ENCODE data around the gene MARF1.

MARF1 gene

DNA sequence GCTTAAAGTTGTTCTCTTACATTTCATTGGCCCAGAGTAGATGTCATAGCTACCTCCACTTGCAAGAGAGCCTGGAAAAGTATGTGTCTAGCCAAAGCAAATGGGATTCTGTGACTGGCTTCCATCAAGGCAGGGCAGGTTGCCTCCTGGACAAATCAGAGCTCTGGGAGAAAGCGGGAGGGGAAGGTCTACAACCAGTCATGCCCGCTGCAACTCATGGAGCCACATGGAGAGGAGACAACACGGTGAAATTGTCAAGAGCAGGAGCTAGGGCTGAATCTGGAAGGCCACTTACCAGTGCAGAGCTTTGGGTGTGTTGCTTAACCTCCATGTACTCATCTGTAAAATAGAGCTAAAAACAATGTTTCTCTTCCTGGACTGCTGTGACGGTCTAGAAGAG lies 83.8 kb downstream of the MARF1 start:
- Histone ChIP-seq H3K18ac (ENCODE audit: low read length) (no peak overlapping the region), H2AFZ (ENCODE audit: insufficient read depth, low read length, poor library complexity) (no peak overlapping the region), H3K4ac (ENCODE audit: low read depth, low read length) (no peak overlapping the region), H3K79me1 (ENCODE audit: low read length) (no peaks in the 10 kb centered on the region), H3K27ac (ENCODE audit: low read depth, low read length) (no peak overlapping the region), H2BK12ac (ENCODE audit: low read length) (no peak overlapping the region), H3K9ac (ENCODE audit: low read length) (no peak overlapping the region), H2BK120ac (ENCODE audit: insufficient read depth, low read length, poor library complexity) (no peak overlapping the region), H2AK5ac (ENCODE audit: low read length) (no peak overlapping the region), H2BK5ac (ENCODE audit: low read depth, low read length, poor library complexity) (no peak overlapping the region), H4K91ac (ENCODE audit: low read depth, low read length) (no peak overlapping the region), H3K14ac (ENCODE audit: low read length) (no peak overlapping the region), H4K12ac (ENCODE audit: low read depth, low read length) (no peak overlapping the region), H3K4me1 (ENCODE audit: control insufficient read depth in 1 of 2, insufficient read depth in 2 of 2, low read length in 2 of 2) (no peaks in the 10 kb centered on the region), H3K23ac (ENCODE audit: low read length) (peak overlapping the region; percentile 64), H3K27me3 (ENCODE audit: insufficient read depth, low read length) (no peaks in the 10 kb centered on the region), H3K79me2 (ENCODE audit: control insufficient read depth, insufficient read depth, low read length, poor library complexity) (no peaks in the 10 kb centered on the region), H4K8ac (ENCODE audit: low read depth, low read length) (no peak overlapping the region), H3K4me3 (ENCODE audit: low read depth, low read length) (no peak overlapping the region), H3K9me3 (ENCODE audit: insufficient read depth, low read depth, low read length) (peaks cover 5% of the 10 kb centered on the region), H3K36me3 (ENCODE audit: control insufficient read depth in 1 of 2, insufficient read depth in 2 of 2, low read length in 2 of 2) (no peaks in the 10 kb centered on the region), H3K4me2 (ENCODE audit: low read length) (no peak overlapping the region)
- no peak for DNase-seq
- WGBS (ENCODE audit: extremely low coverage, insufficient coverage, insufficient read length): no CpG with 5 or more reads among the region's 4 CpGs

DNA sequence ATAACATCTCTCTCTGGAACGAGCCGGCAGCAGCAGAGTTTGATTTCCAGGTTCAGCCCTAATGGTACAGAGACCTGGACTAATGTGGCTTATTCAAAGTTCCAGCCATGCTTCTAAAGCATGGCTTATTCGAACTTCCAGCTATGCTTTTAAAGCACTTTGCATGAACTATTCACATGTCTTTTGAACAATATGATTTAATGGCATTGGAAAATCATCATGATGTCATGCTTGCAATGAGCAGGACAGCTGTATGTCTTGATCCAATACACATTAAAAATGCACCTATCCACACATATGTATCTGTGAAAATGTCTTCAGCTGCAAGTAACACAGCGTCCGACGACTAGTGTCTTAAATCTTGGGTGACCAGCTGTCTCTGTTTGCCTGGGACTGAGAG lies 85.7 kb downstream of the MARF1 start:
- Histone ChIP-seq H3K23ac (ENCODE audit: low read length) (no peak overlapping the region), H2BK5ac (ENCODE audit: low read depth, low read length, poor library complexity) (no peak overlapping the region), H3K9me3 (ENCODE audit: insufficient read depth, low read depth, low read length) (peaks cover 5% of the 10 kb centered on the region), H3K79me2 (ENCODE audit: control insufficient read depth, insufficient read depth, low read length, poor library complexity) (no peaks in the 10 kb centered on the region), H3K79me1 (ENCODE audit: low read length) (no peaks in the 10 kb centered on the region), H3K14ac (ENCODE audit: low read length) (no peak overlapping the region), H2BK120ac (ENCODE audit: insufficient read depth, low read length, poor library complexity) (no peak overlapping the region), H2AK5ac (ENCODE audit: low read length) (no peak overlapping the region), H3K27me3 (ENCODE audit: insufficient read depth, low read length) (no peaks in the 10 kb centered on the region), H3K4me1 (ENCODE audit: control insufficient read depth in 1 of 2, insufficient read depth in 2 of 2, low read length in 2 of 2) (no peaks in the 10 kb centered on the region), H3K18ac (ENCODE audit: low read length) (no peak overlapping the region), H4K12ac (ENCODE audit: low read depth, low read length) (no peak overlapping the region), H3K36me3 (ENCODE audit: control insufficient read depth in 1 of 2, insufficient read depth in 2 of 2, low read length in 2 of 2) (no peaks in the 10 kb centered on the region), H4K8ac (ENCODE audit: low read depth, low read length) (no peak overlapping the region), H4K91ac (ENCODE audit: low read depth, low read length) (no peak overlapping the region), H2AFZ (ENCODE audit: insufficient read depth, low read length, poor library complexity) (no peak overlapping the region), H2BK12ac (ENCODE audit: low read length) (no peak overlapping the region), H3K4ac (ENCODE audit: low read depth, low read length) (no peak overlapping the region), H3K9ac (ENCODE audit: low read length) (no peak overlapping the region), H3K4me2 (ENCODE audit: low read length) (no peak overlapping the region), H3K27ac (ENCODE audit: low read depth, low read length) (no peak overlapping the region), H3K4me3 (ENCODE audit: low read depth, low read length) (no peak overlapping the region)
- WGBS (ENCODE audit: extremely low coverage, insufficient coverage, insufficient read length): no CpG with 5 or more reads among the region's 6 CpGs
- no peak for DNase-seq

DNA sequence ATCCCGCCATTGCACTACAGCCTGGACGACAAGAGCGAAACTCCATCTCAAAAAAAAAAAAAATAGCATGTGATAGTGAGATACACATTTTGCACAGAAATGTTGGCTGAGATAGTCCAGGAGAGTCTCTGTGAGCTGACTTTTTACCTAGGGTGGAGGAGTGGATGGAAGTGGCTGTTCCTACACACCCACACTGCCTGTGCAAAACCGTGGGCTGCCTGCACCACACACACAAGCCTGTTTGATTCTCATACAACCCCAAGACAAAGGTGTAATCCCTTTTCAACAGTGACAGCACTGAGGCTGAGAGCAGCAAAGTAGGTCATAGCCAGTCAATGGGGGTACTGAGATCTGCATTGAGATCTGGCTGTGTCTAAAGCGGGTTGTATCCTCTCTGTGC lies 86.8 kb downstream of the MARF1 start:
- Histone ChIP-seq H4K12ac (ENCODE audit: low read depth, low read length) (no peak overlapping the region), H3K79me2 (ENCODE audit: control insufficient read depth, insufficient read depth, low read length, poor library complexity) (no peaks in the 10 kb centered on the region), H3K4ac (ENCODE audit: low read depth, low read length) (no peak overlapping the region), H3K9ac (ENCODE audit: low read length) (no peak overlapping the region), H2AK5ac (ENCODE audit: low read length) (no peak overlapping the region), H3K23ac (ENCODE audit: low read length) (no peak overlapping the region), H3K4me3 (ENCODE audit: low read depth, low read length) (no peak overlapping the region), H3K79me1 (ENCODE audit: low read length) (no peaks in the 10 kb centered on the region), H2BK120ac (ENCODE audit: insufficient read depth, low read length, poor library complexity) (no peak overlapping the region), H3K27me3 (ENCODE audit: insufficient read depth, low read length) (no peaks in the 10 kb centered on the region), H3K4me2 (ENCODE audit: low read length) (no peak overlapping the region), H3K4me1 (ENCODE audit: control insufficient read depth in 1 of 2, insufficient read depth in 2 of 2, low read length in 2 of 2) (no peaks in the 10 kb centered on the region), H3K14ac (ENCODE audit: low read length) (no peak overlapping the region), H4K8ac (ENCODE audit: low read depth, low read length) (no peak overlapping the region), H4K91ac (ENCODE audit: low read depth, low read length) (no peak overlapping the region), H3K9me3 (ENCODE audit: insufficient read depth, low read depth, low read length) (peaks cover 5% of the 10 kb centered on the region), H3K36me3 (ENCODE audit: control insufficient read depth in 1 of 2, insufficient read depth in 2 of 2, low read length in 2 of 2) (no peaks in the 10 kb centered on the region), H3K27ac (ENCODE audit: low read depth, low read length) (no peak overlapping the region), H2BK5ac (ENCODE audit: low read depth, low read length, poor library complexity) (no peak overlapping the region), H3K18ac (ENCODE audit: low read length) (no peak overlapping the region), H2BK12ac (ENCODE audit: low read length) (no peak overlapping the region), H2AFZ (ENCODE audit: insufficient read depth, low read length, poor library complexity) (no peak overlapping the region)
- no CpG with 5 or more reads among the region's 5 CpGs for whole genome bisulfite sequencing (ENCODE audit: extremely low coverage, insufficient coverage, insufficient read length)
- DNase-seq: no peak

GRCh38 chr16:15553313-15554088 lies 89.5 kb downstream of the MARF1 start:
- Histone ChIP-seq H3K4me2 (ENCODE audit: low read length) (no peak overlapping the region), H4K91ac (ENCODE audit: low read depth, low read length) (no peak overlapping the region), H3K79me2 (ENCODE audit: control insufficient read depth, insufficient read depth, low read length, poor library complexity) (no peaks in the 10 kb centered on the region), H3K27me3 (ENCODE audit: insufficient read depth, low read length) (no peaks in the 10 kb centered on the region), H3K4me3 (ENCODE audit: low read depth, low read length) (no peak overlapping the region), H3K36me3 (ENCODE audit: control insufficient read depth in 1 of 2, insufficient read depth in 2 of 2, low read length in 2 of 2) (no peaks in the 10 kb centered on the region), H4K8ac (ENCODE audit: low read depth, low read length) (no peak overlapping the region), H2AK5ac (ENCODE audit: low read length) (no peak overlapping the region), H3K27ac (ENCODE audit: low read depth, low read length) (no peak overlapping the region), H3K23ac (ENCODE audit: low read length) (no peak overlapping the region), H3K9ac (ENCODE audit: low read length) (no peak overlapping the region), H3K9me3 (ENCODE audit: insufficient read depth, low read depth, low read length) (no peaks in the 10 kb centered on the region), H3K4ac (ENCODE audit: low read depth, low read length) (no peak overlapping the region), H3K18ac (ENCODE audit: low read length) (no peak overlapping the region), H2BK5ac (ENCODE audit: low read depth, low read length, poor library complexity) (no peak overlapping the region), H4K12ac (ENCODE audit: low read depth, low read length) (no peak overlapping the region), H2BK12ac (ENCODE audit: low read length) (no peak overlapping the region), H3K79me1 (ENCODE audit: low read length) (no peaks in the 10 kb centered on the region), H3K14ac (ENCODE audit: low read length) (no peak overlapping the region), H3K4me1 (ENCODE audit: control insufficient read depth in 1 of 2, insufficient read depth in 2 of 2, low read length in 2 of 2) (no peaks in the 10 kb centered on the region), H2BK120ac (ENCODE audit: insufficient read depth, low read length, poor library complexity) (no peak overlapping the region), H2AFZ (ENCODE audit: insufficient read depth, low read length, poor library complexity) (no peak overlapping the region)
- no peak for DNase-seq
- WGBS (ENCODE audit: extremely low coverage, insufficient coverage, insufficient read length): no CpG with 5 or more reads among the region's 10 CpGs

All from trophoblast cell (in vitro differentiated cells and primary cell).